ENCODE measurements around the gene C19orf12. TPM values are rescaled to one million over a fixed set of nuclear protein-coding genes. Genes with fewer than 3 reads are reported as not detected.
"Not testable (repeated sequence)": the region's sequence is repeated elsewhere in the genome, so short reads cannot be mapped to it uniquely, and the experiment has no call there.

C19orf12 gene
- total RNA-seq, 1 experiment from 2014 or later: 41.7 TPM

DNA sequence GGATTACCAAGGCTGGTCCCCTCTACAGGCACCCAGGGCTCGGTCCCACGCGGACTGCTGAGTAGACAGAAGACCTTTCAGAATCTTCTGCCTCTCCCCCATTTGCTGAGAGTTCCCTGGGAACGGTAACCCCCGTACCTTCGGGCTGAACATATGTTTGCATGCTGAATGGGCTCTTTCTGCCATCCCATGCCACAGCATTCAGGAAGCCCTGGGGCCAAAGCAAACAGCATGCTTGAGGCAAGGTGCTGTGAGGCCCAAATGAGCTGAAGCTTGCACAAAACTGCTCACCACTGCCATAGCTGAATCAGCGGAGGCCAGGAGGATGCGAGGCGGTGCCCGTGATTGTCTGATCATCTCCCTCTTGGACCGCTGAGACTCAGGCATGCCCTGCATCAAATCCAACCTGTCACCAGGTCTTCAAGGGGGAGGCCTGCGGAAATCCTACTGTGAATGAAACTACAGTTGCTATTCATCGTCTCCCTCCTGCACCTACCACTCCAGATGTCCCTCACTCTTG is 16.3 kb upstream of the C19orf12 start:
- DNase-seq (ENCODE audit: low read depth): no peak

DNA sequence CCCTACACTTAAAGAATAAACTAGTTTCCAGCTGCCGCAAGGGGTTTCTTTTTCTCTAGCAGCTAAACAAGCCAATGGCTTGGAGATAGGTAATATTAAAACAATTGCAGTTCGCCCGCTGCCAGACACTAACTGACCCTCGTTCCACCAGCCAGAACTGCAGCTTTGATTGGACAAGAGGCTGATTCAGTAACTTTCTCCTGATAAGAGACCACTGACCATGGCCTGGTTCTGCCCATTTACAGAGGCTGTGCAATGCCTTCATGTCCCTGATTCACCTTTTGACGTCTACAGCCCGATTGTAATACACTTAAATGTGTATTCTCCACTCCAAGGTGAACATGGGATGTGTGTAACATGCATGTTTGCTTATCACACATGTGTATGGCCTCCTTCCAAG is 12.8 kb upstream of the C19orf12 start:
- DNase-seq (ENCODE audit: low read depth): no peak

DNA sequence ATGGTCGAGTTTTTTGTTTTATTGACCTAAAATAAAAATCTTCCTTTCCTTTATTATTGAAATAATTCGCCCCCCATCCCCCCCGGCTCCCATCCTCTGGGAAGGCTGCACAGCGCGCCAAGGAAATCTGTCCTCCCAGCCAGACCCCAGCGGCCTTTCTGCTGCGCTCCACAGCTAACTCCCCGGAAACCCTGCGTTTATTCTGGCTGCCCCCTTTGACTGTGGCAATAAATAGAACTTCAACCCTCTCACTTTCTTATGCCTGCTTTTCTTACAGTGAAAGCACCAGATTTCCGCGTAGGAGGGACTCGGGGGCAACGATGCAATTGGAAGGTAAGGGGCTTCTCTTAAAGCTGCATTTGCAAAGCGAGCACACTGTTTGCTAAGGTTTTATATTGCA is 9.7 kb upstream of the C19orf12 start:
- DNase-seq (ENCODE audit: low read depth): no peak

DNA sequence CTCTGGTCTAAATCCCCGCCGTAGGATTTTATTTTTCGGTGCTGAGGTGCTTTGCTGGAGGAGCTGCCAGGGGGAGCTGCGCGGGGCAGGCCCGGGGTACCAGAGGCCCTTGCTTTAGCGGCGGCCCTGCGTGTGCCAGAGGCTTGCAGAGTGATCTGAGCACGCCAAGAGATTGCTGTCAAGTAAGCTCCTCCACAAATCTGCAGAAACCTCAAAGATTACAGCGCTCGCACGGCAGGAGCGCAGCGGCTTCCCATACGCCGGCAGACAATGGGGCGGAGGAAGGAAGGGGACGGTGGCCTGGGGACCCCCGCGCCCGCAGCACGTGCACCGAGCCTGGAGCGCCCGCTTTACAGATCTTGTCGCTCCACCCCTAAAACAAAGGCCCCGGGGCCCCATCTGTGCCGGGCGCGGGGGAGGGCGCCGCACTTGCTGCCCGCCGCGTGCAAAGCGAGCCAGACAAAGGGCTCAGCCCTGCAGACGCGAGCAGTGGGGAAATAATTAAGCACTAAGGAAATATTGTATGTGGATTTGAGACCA is 9.1 kb upstream of the C19orf12 start:
- DNase-seq (ENCODE audit: low read depth): peak; percentile 1

DNA sequence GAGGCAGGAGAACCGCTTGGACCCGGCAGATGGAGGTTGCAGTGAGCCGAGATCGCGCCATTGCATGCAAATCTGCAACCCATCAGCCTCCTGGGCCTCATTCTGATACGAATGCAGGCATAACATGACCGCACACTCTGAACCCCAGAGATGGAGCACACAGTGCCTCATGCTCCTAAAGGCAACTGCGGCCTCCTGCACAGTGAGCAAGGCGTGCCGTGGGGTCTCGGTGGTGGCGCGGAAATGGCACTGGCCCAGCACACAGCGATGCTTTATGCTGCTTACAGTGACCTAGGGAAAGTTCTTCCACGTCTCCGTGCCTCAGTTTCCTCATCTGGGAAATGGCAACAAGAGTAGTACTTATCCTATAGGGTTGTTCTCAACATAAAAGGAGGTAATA is 2.0 kb upstream of the C19orf12 start:
- no peak for DNase-seq (ENCODE audit: low read depth)

DNA sequence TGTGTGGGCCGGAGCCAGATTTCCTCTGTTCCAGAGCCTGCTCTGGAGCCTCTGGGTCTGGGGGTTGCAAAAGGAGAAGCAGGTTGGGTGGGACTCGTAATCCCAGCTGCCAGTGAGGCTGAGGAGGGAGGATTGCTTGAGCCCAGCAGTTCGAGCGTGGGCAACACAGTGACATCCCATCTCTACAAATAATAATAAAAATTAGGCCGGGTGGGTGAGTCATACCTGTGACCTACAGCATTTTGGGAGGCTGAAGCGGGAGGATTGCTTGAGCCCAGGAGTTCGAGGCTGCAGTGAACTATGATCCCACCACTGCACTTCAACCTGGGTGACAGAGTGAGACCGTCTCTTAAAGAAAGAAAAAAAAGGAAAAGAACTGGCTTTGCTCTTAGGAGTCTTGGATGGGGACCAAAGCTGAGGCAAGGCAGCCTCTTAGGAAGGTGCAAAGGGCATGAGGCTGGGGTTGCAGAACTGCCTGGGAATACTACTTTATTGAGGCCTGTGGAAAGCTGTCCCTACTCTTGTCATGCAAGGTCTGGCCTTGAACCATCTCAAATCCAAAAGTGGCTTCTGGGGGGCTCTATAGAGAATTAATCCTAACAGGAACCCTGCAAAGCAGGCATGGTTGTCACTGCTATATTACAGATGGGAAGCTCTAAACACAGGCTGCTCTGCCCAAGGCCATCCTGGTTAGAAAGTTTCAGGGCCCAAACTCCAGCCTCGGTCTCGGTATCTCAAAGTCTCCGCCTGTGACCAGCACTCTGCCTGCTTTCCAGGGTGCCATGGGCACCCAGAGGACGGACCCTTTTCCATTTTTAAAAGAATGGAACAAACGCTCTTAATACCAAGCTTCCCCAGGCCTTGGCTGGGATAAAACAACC is 880 bp upstream of the C19orf12 start:
- no peak for DNase-seq (ENCODE audit: low read depth)

DNA sequence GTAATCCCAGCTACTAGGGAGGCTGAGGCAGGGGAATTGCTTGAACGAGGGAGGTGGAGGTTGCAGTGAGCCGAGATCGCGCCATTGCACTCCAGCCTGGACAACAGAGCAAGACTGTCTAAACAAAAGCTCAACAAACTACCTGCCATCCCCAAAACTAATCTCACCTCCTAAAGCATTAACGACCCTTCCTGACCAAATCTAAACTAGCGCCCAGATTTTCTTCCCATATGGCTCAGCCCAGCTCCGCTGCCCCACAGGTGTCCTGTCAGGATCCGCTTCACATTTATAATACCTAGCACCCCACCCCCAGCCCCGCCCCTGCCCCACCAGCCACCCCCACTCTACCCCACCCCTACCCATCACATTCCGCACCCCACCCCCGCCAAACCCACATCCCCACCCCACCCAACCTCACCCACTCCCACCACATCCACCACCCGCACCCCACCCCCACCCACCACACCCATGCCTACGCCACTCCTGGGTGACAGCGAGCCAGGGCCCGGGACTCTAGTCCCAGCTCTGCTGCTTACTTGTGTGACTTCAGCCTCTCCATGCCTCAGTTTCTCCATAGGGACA is 599 bp downstream of the C19orf12 start:
- no peak for DNase-seq (ENCODE audit: low read depth)

DNA sequence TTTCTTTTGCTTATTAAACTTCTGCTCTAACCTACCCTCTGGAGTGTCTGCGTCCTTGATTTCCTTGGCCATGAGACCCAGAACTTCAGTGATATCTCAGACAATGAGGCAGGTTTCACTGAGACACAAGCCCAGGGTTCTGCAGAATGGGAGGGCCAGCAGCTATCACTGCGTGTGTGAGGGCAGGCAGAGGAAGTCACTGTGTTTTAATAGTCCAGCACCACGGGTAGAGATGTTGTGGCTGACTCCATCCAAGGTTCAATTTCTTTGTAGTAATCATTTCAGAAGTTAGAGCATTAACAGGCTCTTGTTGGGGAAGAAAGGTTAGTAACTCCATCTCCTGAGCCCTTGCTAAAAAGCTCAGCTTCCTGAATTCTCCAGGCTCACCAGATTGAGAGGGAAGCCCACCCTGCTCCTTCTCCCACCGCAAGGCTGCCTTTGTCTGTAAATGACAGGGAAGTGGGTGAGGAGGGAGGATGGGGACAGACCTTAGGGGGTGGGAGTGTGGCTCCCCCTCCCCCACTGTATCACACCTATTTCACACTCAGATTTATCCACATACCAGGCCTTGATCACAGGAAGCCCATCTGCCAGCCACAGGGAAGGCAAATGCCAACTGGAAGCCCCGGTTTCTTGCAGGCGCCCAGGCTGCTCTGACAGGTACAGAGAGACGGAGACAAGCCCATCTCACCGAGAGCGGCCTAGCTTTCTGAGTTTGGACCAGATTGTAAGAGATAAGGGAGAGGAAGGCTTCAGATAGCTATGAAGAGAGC is 2.1 kb downstream of the C19orf12 start:
- no peak for DNase-seq (ENCODE audit: low read depth)

DNA sequence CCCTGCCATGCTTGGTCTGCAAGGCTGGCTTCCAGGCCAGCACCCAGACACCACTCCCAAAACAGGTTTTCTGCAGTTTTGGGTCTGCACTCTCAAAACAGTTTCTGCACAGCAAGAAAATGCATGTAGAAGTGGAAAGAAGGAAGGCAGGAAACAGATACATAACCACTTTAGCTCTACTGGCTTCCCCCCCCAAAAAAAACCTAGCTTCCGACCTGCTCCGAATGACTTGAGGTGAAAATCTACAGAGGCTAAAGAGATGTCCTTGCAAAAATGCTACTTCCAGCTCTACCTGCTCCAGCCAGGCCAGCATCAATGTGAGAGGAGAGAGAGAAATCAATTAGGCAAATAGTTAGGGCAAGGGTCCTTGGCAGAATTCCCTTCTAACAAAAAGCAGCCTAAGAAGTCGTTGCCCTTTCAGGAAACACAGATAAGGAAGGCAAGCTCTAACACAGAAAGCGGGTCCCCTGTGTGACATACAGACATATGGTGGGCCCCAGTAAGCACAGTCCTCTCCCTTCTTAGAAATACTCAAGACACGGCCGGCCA is 3.4 kb downstream of the C19orf12 start:
- DNase-seq (ENCODE audit: low read depth): no peak

DNA sequence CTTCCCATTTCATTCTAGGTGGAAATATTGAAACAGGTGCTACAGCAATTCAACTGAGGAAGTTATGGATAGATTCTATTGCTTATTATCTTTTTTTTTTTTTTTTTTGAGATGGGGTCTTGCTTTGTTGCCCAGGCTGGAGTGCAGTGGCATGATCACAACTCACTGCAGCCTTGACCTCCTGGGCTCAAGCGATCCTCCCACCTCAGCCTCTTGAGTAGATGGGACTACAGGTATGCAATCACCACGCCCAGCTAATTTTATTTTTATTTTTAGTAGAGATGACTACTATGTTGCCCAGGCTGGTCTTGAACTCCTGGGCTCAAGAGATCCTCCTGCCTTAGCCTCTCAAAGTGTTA is 5.6 kb downstream of the C19orf12 start:
- not testable (repeated sequence) for DNase-seq (ENCODE audit: low read depth)

DNA sequence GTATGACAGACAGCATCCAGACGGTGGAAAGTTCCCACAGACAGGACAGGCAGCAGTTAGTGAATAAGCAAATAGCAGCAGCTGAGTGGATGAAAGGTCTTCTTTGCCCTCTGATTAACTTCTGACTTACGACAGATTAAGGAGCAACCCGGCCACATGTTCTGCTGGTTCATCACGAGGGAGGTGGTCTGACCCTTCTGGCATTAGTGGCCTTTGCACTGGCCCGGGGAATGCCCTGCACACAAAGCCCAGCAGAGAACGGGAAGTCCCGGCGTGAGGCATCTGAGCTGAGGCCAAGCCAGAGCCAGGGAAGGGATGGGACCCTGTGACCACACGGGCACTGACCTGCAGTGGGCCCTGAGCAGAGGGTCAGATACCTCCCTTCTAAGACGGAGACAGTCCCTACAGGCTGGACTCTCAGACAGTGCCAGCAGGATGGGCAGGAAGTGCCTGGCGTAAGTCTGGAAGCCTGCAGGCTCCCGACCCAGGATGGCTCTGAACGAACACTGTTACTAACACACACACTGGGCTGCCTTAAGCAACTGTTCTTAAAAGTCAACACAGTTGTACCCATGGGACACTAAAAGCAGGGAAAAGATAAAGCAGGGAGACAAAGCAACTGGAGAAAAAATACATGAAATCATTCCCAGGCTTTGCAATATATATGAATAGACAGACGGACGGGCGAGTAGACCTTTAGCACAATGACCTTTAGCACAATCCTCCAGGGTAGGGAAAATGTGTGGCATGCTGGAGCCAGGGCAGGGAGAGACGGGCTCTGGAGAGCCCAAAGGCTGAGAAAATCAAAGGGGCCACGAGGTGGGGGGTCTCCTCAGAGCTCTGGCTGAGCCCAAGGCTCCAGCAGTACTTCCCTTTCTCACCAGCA is 6.3 kb downstream of the C19orf12 start:
- DNase-seq (ENCODE audit: low read depth): peak; percentile 52

DNA sequence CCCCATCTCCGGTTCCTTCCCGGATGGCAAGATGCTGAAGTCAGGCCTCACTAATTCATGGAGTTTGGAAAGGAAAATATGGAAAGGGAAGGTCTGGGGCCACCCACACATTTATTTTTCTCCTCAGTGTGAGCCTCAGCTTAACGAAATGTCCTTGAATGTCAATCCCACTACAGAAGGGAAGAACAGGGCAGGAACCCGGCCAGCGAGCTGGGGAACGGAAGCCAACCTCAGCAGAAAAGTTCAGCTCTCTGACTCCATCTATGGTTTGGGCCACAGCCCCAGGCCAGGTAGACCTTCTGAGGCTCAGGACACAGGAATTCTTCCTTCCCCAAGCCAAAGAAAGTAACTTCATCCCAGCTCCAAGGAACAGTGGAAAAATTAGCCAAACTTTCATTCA is 8.4 kb downstream of the C19orf12 start:
- no peak for DNase-seq (ENCODE audit: low read depth)

DNA sequence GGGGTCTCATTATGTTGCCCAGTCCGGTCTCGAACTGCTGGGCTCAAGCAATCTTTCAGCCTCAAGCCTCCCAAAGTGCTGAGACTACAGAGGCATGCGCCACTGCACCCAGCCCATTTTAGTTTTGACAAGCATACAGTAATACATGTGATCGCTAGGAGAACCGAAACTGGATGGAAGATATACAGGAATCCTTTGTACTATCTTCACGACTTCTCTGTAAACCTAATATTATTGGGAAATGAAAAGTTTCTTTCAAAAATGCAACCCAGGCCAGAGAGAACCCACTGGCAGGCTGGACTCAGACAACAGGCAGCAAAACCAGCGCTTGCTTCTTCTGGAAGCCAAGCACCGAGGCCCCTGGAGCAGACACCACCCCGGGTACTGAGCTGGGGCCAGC is 9.4 kb downstream of the C19orf12 start:
- no peak for DNase-seq (ENCODE audit: low read depth)

DNA sequence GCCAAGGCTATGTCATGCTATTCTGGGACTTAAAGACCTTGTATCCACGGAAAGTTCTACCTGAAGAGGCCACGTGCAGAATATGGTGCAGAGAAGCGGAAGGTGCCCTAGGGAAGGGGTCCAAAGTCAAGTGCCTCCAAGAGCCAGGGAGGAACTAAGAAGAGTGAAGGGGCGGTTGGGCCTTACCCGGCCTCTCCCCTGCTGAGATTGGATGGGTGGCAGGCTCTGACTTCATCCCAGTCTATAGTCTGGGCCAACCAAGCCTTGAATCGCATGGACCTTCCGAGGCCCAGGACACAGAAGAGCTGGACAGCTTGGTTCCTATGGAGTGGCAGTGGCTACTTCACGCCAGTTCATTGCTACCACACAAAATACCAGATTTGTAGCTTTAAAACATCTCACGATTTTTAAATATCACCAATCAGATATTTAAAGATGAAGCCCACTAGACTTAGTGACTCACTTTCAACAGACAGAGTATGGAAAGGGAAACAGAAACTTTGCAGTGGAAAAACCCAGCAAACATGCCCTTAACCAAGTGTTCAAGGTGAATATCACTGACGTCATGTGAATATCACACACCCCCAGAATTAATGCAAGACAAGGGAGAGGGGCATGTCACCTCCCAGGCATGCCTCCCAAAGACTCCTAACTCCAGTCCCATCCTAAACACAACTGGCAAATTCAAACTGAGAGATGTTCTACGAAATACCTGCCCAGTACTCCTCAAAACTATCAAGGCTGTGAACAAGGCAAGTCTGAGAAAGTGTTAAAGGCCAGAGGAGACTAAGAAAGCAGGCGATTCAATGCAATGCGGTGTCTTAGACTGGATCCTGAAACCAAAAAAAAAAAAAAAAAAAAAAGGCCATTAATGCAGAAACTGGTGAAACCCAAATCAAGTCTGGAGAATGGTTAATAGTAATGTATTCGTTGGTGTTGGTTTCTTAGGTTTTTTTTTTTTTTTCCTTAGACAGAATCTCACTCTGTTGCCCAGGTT is 10.2 kb downstream of the C19orf12 start:
- no peak for DNase-seq (ENCODE audit: low read depth)

DNA sequence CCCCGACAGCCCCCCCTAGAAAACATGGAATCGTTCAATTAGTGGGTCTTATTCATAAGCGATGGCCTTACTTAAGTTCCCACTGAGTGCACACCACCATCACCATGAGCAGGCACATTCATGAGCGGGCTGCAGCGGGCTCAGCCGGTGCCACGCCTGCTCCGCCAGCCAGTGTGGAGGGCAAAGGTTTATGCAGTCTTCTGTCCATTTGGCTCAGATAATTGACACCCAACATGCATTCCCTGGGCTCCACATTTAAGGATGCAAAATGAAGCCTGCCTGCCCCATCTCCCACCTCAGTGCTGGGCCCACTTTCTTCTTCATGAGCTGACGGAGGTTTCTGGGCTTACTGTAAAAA is 12.1 kb downstream of the C19orf12 start:
- DNase-seq (ENCODE audit: low read depth): no peak

DNA sequence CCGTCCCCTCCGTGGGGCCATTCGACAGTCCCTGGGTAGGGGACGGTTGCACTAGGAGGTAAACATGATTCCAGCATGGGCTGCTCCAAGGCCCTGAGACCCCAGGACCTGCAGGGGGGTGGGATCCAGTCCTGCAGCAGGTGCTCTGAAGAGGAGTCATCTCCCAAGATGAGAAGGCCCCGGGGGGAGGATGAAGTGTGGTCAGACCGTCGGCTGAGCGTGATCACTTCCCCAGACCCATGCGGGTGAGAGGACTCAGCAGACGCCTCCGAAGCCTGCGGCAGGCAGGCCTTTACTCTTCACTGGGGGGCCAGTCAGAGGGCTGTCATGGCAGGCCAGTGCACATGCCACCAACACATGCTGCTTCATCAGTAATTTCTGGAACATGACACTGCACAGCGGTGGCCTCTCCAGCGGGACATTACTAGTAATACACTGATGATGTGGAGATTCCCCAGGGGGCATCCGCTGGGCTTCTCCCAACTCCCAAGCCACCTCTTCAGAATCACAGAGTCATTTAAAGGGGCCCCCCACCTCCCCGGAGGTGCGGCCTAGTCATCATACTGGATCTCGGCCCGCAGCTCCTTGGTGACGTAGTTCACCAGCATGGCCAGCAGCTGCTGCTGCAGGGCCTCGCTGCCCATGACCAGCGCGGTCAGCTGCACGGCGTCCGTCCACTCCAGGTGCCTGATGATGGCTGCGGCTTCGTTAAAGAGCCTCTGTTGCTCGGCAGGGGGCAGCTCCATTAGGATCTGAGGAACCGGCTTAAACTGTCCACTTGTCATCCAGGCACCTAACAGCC is 12.7 kb downstream of the C19orf12 start:
- no peak for DNase-seq (ENCODE audit: low read depth)

DNA sequence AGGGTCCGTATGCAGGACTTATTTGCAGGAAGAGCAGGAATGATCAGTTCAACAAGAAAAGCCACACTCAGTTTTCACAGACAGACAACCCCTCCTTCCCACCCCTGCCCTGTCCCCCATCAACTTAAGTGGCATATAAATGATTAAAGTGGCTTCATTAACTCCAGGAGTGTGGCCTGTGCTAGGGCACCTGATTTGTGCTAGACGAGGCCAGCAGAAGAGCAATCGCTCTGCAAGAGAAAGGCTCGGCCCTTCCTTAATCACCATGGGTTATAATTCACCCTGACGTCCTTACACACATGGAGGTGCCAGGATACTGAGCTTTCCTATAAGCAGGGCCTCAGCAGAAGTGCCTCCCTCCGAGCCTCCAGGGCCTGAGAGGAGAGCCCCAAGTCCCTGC is 14.6 kb downstream of the C19orf12 start:
- DNase-seq (ENCODE audit: low read depth): no peak

DNA sequence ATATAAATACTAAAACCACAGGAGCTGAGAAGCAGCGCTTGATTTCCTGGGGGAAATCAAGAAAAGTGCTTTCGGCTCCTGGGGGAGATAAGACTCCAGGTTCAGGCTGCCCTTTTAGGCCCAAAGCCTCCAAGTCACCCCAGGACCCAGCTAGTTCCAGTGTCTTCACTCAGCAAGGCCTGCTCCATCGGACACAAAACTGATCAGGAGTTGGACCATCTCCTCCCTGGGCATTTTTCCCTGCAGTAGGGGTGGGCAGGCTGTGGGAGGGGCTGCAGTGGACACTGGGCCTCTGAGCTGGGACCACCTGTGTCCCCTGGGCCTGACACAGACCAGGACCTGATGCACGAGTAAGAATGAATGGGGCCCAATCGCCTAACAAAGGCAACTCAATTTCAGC is 15.2 kb downstream of the C19orf12 start:
- no peak for DNase-seq (ENCODE audit: low read depth)

All from LHCN-M2 (cell line).